Cerebellar nuclear complex (tissue), 1 donor: ENCODE data around the gene SCNN1B.
A peak's percentile ranks its signal among the peaks of the same experiment; 100 is the strongest.

Experiments
- DNase-seq, 2 experiments: peaks; one replicate each; lab custom pipeline; 2025; lab: John Stamatoyannopoulos, UW

Gene SCNN1B

GRCh38 chr16:23407436-23408127 is 105.5 kb downstream of the SCNN1B start:
- peak in 1 of 2 experiments; percentile 64 for DNase-seq

GRCh38 chr16:23408242-23408822 is 106.2 kb downstream of the SCNN1B start:
- DNase-seq = no peak

GRCh38 chr16:23408823-23409298 is 106.8 kb downstream of the SCNN1B start:
- DNase-seq = peak; percentile 89 to 97

- no peak for DNase-seq
Measured at GRCh38 chr16:23409522-23409921, 107.4 kb downstream of the SCNN1B start.

DNA sequence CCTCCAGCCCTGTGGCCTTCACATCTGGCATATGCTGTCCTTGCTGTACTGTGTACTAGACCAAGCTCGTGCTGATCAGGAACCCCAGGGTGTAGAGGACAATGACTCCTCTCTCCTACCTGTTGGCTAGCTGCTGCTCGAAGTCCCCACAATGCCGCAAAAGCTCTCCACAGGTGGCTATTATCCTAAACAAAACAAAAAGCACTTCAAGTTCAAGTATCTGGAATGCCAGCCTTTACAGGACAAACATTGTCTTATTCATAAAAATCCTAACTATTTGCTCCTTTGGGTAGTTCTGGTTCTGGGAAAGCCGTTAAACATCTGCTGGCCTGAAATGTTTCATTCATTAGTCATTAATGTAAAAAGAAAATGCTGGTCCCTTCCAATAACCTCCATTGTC is 108.1 kb downstream of the SCNN1B start:
- DNase-seq = no peak

DNA sequence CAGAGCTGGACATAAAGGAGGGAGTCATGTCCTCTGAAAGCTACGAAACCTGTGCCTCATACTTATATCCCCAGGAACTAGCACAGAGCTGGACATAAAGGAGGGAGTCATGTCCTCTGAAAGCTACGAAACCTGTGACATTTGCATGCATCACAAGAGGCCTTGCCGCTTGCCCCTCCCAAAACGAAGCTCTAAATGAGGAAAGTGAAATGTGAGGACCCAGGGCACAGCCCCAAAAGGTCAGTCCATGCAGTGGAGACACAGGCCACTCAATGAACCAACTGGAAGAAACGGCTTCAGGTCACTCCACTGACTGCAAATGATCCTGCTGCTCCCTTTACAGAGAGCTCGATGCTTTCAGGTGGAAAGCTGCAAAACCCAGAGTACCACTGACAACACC is 112.6 kb downstream of the SCNN1B start:
- no peak for DNase-seq

DNA sequence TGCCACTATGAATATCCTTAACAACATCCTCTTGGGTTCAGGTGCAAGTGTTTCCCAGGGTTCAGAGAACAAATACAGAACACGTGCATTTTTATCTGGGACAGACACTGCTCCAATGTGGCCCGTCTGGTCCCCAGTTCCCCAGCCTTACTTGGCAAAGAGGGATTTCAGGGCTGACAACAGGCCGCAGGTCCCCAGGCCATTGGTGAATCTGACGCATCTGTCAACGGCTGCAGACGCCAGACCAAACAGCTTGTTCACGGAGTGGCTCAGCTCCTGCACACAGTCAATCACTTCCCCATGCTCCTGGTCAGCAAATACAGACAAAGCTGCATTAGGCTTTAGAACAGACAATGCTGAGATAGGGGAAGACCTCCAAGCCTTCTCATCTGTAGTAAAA is 114.7 kb downstream of the SCNN1B start:
- no peak for DNase-seq

DNA sequence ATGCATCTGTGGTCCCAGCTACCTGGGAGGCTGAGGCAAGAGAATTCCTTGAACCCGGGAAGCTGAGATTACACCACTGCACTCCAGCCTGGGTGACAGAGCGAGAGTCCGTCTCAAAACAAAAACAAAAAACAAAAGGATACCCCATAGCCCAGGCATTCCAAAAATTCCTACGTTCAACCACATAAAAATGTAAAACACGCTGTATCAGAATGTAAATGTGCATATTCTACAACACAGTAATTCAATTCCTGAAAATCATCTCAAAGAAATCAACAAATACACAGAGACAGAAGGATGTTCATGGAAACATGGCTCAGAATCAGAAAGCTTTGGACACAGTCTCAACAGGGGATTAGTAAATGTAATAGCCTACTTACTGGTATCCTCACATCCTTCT is 117.9 kb downstream of the SCNN1B start:
- no peak for DNase-seq

- no peak for DNase-seq
Measured at GRCh38 chr16:23423496-23424049, 121.5 kb downstream of the SCNN1B start.

- no peak for DNase-seq
Measured at GRCh38 chr16:23424292-23424958, 122.3 kb downstream of the SCNN1B start.

- no peak for DNase-seq
Measured at GRCh38 chr16:23428351-23428750, 126.2 kb downstream of the SCNN1B start.
